NCI-H2107 treated with DMSO at 0.1 percent for 48 hours (cell line): ENCODE data around the gene PDE8B.
A peak's percentile ranks its signal among the peaks of the same experiment; 100 is the strongest.

ENCODE experiments used
- DNase-seq: peaks from one replicate; lab custom pipeline; 2025; ENCODE audit not compliant: unreplicated experiment; lab: John Stamatoyannopoulos, UW

The PDE8B gene

DNA sequence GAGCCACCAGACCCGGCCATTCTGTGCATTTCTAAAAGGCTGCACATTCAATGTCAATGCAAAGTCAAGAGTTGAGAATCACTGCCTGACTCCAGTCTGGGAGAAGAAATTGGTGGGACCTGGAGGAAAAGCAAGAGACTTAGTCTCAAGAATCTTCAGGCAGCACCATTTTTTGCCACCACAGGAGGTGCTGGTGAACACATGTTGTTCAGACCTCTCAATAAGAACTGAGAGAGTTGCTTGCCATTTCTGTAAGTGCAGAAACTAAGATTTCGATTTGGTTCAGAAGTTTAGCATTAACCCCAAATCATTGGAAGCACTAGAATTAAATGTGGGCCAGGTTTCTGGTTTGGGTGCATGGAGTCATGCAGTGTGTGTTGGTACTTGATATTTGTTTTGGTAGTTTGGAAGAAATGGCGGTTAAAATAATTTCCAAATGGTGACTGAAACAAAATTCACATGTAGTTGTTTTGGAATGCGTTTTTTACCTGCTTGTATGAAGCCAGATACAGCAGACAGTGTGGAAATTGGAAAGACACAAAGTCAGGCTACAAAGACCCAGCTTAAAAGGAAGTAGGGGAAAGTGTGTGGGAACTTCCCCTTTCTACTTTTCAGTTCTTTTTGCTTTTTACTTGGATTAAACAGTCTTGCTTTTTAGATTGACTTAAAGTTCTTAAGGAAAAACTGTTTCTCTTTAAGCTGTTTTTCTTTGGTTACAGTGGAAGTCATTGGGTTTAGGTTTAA, 20.4 kb downstream of the PDE8B start:
- DNase-seq, result no peak

DNA sequence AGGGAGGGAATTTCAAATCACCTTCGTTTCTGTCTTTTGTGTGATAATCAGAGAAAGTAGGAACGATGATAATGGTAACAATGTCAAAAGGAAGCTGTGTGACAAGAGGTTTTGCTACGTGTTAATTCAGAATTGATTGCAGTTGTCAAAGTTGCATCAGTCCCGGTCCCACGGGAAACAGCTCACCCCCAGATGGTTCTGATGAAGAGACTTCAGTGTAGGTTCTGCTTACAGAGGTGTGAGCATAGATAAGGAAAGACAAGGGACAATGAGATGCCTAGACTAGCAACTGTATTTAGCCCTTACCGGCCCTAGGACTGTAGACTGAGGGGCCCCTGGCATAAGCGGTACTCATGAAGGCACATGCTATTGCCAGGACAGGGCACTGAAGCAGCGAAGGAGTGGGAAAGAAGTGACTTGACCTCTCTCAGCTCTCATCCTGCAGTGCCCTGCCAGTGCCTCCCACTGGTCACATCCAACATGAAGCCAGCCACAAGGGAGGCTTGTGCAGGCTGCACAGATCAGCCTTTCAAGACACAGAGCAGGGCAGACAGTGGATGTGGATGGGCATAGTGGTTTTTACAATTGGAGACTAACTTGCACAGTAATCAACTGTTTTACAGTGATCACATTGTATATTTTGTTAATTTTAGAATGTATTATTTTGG, 21.1 kb downstream of the PDE8B start:
- no peak for DNase-seq

DNA sequence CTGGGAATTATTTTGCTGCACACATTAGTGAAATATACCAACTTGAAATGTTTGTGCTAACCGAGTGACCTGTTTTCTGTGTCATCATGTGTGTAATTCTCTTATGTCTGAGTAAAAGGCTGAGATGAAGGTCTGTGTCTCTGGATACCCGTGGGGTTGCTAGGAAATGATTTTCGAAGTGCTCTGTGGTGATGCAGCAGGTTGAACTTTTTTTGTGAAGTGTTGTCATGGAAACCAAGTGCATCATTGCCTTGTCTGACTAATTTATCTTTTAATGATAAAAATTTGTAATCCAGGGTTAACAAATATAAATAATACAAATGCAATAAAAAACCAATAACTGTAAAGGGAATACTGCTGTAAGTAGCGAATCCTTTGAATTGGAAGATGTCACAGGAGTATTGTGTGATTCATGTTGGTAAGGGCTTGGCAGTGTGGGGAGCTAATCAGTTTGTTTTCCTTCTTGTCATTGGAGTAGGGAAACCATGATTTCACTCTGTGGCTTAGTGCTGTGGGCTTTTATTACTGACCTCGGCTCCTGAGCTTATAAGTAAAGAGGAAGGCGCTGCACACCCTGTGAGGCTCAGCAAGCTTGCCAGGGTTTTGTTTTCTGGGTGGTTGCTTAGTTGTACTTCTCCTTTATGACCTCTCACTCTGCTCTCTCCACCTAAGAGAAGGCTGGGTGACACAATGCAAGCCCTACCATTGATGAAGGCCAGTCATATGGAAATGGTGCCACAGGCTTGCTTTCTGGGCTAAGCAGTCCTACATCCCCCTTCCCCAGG, 22.3 kb downstream of the PDE8B start:
- peak; percentile 6 for DNase-seq

GRCh38 chr5:77235846-77236721, 25.6 kb downstream of the PDE8B start:
- no peak for DNase-seq

DNA sequence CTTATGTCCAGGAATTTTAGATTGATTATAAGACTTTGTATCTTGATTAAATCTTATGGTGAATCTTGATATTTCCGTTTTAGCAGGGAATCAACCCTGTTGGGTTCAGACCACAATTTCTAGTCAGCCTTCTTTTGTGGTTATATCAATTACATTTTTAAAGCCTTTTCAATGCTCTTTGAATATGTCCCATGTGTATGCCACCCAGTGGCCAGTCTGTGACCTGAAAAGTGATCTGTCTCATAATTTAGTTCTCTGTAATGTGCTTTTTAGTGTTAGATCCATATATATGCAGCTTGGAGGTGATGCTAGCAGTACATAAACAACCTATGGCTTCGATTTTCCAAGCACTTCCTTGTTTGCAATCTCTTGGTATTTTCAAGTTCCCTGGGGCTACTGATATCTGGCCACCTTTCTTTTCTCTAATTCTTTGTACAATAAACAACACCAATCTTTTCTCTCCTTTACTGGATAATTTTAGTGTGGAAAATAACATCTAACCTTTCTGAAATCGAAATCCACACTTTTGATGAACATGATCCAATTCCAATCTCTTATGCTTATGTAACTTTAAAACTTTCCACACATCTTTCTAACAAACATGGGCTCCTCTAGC, 28.8 kb downstream of the PDE8B start:
- DNase-seq, result no peak

- no peak for DNase-seq
Observed at GRCh38 chr5:77241444-77241843, 31.0 kb downstream of the PDE8B start.

DNA sequence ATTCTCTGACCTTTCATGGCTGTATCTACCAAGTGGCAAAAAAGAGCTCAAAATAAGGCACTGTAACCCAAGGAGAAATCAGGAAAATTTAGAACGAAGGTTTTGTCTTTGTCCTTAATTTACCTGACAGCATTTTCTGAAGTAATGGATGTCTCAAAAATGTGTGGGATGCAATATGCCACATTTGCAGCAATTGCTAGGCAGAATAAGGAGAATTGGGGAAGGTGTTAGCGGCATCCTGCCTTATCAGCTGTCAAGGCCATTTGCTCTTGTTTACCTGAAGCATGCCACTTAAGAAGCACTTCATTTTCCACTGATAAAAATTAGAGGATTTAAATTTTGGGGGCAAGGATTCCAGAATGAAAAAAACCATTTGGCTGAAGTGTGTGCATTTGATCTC, 39.0 kb downstream of the PDE8B start:
- DNase-seq, result no peak

- DNase-seq, result no peak
Observed at GRCh38 chr5:77250021-77250420, 39.5 kb downstream of the PDE8B start.

- no peak for DNase-seq
Observed at GRCh38 chr5:77251921-77252320, 41.4 kb downstream of the PDE8B start.

DNA sequence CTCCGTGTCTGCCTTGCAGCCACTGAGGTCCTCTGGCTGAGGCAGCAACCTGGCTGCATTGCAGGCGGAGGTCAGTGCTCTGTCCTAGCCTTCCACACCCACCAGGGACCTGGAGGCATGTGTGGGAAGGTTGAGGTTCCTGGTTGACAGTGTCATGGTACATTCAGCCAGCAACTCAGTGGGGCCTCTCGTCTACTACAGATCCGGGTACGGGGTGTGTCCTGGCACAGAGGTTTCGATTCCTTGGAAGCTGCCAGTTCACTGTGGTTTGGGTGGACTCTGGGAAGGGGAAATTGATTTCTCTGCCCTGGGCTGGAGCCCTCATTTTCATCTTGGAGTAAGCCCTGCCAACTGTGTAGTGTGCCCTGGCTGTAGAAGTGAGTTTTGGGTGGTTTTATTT, 45.1 kb downstream of the PDE8B start:
- no peak for DNase-seq

- DNase-seq, result no peak
Observed at GRCh38 chr5:77256406-77256805, 45.9 kb downstream of the PDE8B start.

- DNase-seq, result no peak
Observed at GRCh38 chr5:77258652-77259051, 48.2 kb downstream of the PDE8B start.

DNA sequence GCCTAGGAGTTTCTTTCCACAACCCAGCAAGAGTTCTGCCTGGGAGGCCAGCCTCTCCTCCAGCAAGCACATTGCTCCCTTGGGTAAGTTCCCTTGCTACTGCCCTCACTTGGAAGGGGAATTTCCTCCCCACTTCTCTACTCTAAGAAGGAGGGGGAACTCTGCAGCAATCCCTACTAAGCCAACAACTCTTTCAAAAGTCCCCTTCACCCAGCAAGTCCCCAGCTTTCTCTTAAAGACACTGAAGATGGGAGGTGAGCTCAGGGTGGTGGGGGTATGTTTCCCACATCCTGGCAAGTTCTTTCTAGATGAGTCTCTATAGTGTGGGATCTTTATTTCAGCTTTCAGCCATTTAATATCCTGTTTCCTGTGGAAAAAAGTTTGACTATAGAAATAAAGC, 49.0 kb downstream of the PDE8B start:
- DNase-seq, result no peak

- peak; percentile 6 for DNase-seq
Observed at GRCh38 chr5:77262697-77263096, 52.2 kb downstream of the PDE8B start.

GRCh38 chr5:77266291-77266690, 55.8 kb downstream of the PDE8B start:
- no peak for DNase-seq

- no peak for DNase-seq
Observed at GRCh38 chr5:77267496-77267895, 57.0 kb downstream of the PDE8B start.

- no peak for DNase-seq
Observed at GRCh38 chr5:77272206-77272605, 61.7 kb downstream of the PDE8B start.

GRCh38 chr5:77277759-77278158, 67.3 kb downstream of the PDE8B start:
- DNase-seq, result no peak

GRCh38 chr5:77280036-77280435, 69.6 kb downstream of the PDE8B start:
- DNase-seq, result no peak

DNA sequence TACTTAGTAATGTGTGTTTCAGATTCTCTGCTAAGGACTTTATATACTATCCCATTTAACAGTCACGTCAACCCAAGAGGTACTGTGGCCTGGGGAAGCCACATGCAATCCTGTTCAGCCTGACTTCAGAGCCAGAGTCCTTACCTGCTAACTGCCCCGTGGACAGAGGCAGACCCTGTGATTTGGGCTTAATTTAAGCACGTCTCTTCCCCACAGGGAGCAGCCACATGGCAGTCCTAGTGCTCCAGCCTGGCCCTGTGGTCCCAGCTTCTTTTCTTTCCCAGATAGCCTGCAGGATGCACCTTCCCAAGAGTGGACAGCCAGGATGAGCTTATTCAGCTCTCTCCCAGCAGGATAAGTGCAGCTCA, 71.5 kb downstream of the PDE8B start:
- DNase-seq, result no peak
